ENCODE data around the gene TJP2.

- TF ChIP-seq EZH2 (IDR thresholded peaks at IDR 0.05) (no peak), POLR2AphosphoS5 (IDR thresholded peaks at IDR 0.05; ENCODE audit: borderline replicate concordance, low read depth, low read length) (no peak), FOXP2 (optimal IDR thresholded peaks at IDR 0.05; ENCODE audit: control extremely low read depth, extremely low read length, insufficient read depth) (no peak)
Observed at GRCh38 chr9:69180200-69180599, 6.1 kb downstream of the TJP2 start.

Measured in SK-N-MC (cell line).